ENCODE results near the gene OR2T27. TPM values are rescaled to one million over a fixed set of nuclear protein-coding genes. Genes with fewer than 3 reads are reported as not detected.

The OR2T27 gene
- total RNA-seq, 4 donors from 2014 or later: not detected

GRCh38 chr1:248696774-248697173 is 41.4 kb upstream of the OR2T27 start:
- H3K27ac ChIP-seq: no peak overlapping the region
- no peak overlapping the region for H3K4me3 ChIP-seq
- no peak for ATAC-seq
- peaks cover 0 to 11% (median 0%) of the 10 kb centered on the region in 3 donors for H3K4me1 ChIP-seq
- H3K27me3 ChIP-seq: peaks cover 5% of the 10 kb centered on the region
- peaks cover 0 to 6% (median 0%) of the 10 kb centered on the region in 3 donors for H3K9me3 ChIP-seq
- 77 to 100% methylated on average over 1 to 3 of the region's 3 CpGs for WGBS, 2 donors (ENCODE audit: low coverage in 1 of 2)
- TF ChIP-seq, protein P1, sequence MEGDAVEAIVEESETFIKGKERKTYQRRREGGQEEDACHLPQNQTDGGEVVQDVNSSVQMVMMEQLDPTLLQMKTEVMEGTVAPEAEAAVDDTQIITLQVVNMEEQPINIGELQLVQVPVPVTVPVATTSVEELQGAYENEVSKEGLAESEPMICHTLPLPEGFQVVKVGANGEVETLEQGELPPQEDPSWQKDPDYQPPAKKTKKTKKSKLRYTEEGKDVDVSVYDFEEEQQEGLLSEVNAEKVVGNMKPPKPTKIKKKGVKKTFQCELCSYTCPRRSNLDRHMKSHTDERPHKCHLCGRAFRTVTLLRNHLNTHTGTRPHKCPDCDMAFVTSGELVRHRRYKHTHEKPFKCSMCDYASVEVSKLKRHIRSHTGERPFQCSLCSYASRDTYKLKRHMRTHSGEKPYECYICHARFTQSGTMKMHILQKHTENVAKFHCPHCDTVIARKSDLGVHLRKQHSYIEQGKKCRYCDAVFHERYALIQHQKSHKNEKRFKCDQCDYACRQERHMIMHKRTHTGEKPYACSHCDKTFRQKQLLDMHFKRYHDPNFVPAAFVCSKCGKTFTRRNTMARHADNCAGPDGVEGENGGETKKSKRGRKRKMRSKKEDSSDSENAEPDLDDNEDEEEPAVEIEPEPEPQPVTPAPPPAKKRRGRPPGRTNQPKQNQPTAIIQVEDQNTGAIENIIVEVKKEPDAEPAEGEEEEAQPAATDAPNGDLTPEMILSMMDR (IDR thresholded peaks at IDR 0.05): no peak
- TF ChIP-seq POLR2AphosphoS5 (IDR thresholded peaks at IDR 0.05) (no peak), POLR2A (IDR thresholded peaks at IDR 0.05) (no peak), EP300 (IDR thresholded peaks at IDR 0.05) (no peak)
- no peaks in the 10 kb centered on the region for H3K36me3 ChIP-seq

DNA sequence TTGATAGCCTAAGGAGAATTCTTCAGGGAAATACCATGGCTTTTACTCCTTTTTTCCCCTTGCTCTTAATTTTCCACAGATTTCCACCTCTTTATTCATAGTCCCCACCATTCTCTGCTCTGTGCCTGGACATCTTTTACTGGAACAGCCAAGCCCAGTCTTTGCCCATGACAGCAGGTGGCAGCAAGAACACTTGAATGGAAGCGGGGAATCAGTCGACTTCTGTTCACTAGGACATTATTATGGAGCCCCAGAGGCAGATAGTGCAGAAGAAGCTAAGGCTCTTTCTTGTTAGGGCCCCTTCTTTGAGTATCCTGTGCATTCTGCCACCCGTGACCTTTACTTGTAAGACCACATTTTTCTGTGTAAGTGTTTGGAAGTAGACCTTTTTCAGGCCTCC is 40.9 kb upstream of the OR2T27 start:
- Histone ChIP-seq H3K27me3 (peaks cover 9% of the 10 kb centered on the region), H3K27ac (no peak overlapping the region), H3K4me1 (peaks cover 0 to 11% (median 0%) of the 10 kb centered on the region in 3 donors), H3K9me3 (peaks cover 0 to 10% (median 0%) of the 10 kb centered on the region in 3 donors), H3K36me3 (no peaks in the 10 kb centered on the region), H3K4me3 (no peak overlapping the region)
- ATAC-seq: no peak
- TF ChIP-seq POLR2AphosphoS5 (IDR thresholded peaks at IDR 0.05): no peak
- TF ChIP-seq, protein P1 (IDR thresholded peaks at IDR 0.05): no peak
- TF ChIP-seq EP300 (IDR thresholded peaks at IDR 0.05): no peak
- no peak for TF ChIP-seq POLR2A (IDR thresholded peaks at IDR 0.05)
- WGBS, 2 donors (ENCODE audit: low coverage in 1 of 2): 45 to 47% methylated on average over 2 to 3 of the region's 3 CpGs

- TF ChIP-seq POLR2AphosphoS5 (IDR thresholded peaks at IDR 0.05): no peak
- TF ChIP-seq, protein P1 (IDR thresholded peaks at IDR 0.05): no peak
- TF ChIP-seq POLR2A (IDR thresholded peaks at IDR 0.05): no peak
- no peak for TF ChIP-seq EP300 (IDR thresholded peaks at IDR 0.05)
- Histone ChIP-seq H3K9me3 (peaks cover 0 to 10% (median 0%) of the 10 kb centered on the region in 3 donors), H3K27ac (no peak overlapping the region), H3K4me3 (no peak overlapping the region), H3K27me3 (peaks cover 9% of the 10 kb centered on the region), H3K36me3 (no peaks in the 10 kb centered on the region), H3K4me1 (peaks cover 0 to 11% (median 0%) of the 10 kb centered on the region in 3 donors)
- WGBS, 2 donors (ENCODE audit: low coverage in 1 of 2): 76 to 84% methylated on average over 6 to 13 of the region's 13 CpGs
- ATAC-seq: peak; percentile 28
These were observed 40.3 kb upstream of the OR2T27 start for GRCh38 chr1:248695451-248696132.

DNA sequence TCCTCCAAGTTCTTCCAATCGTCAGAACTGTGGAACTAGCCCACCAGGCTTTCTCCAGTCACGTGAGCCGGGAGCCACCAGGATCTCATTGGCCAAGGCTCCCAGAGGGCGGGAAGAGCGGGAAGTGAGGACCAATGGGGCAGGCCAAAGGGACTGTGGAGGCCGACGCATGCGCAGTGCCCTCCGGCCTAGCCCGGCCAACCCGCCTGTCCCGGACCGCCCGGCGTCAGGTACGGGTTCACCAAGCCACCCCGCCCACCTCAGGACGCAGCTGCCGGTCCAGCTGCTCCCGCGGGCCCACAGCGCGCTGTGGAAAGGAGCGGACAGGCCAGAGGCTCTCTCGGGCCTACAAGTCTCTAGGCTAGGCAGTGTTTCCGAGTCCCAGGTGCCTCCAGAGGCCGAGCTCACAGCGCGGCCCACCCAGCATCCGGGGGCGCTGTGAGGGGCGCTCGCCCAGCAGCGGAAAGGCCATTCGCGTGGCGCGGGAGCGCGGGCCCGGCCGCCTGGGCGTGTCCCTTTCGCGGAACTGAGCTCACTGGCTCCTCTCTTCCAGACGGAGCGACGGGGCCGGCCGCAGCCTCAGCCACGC is 36.3 kb upstream of the OR2T27 start:
- Histone ChIP-seq H3K27ac (no peak overlapping the region), H3K36me3 (no peaks in the 10 kb centered on the region), H3K4me3 (no peak overlapping the region), H3K9me3 (peaks cover 0 to 22% (median 0%) of the 10 kb centered on the region in 3 donors), H3K4me1 (peaks cover 0 to 11% (median 0%) of the 10 kb centered on the region in 3 donors), H3K27me3 (peaks cover 9% of the 10 kb centered on the region)
- TF ChIP-seq POLR2A (IDR thresholded peaks at IDR 0.05): no peak
- 87% methylated on average over 6 of the region's 51 CpGs; no CpG with 5 or more reads in 1 of the 2 donors for WGBS, 2 donors (ENCODE audit: low coverage in 1 of 2)
- ATAC-seq: no peak

DNA sequence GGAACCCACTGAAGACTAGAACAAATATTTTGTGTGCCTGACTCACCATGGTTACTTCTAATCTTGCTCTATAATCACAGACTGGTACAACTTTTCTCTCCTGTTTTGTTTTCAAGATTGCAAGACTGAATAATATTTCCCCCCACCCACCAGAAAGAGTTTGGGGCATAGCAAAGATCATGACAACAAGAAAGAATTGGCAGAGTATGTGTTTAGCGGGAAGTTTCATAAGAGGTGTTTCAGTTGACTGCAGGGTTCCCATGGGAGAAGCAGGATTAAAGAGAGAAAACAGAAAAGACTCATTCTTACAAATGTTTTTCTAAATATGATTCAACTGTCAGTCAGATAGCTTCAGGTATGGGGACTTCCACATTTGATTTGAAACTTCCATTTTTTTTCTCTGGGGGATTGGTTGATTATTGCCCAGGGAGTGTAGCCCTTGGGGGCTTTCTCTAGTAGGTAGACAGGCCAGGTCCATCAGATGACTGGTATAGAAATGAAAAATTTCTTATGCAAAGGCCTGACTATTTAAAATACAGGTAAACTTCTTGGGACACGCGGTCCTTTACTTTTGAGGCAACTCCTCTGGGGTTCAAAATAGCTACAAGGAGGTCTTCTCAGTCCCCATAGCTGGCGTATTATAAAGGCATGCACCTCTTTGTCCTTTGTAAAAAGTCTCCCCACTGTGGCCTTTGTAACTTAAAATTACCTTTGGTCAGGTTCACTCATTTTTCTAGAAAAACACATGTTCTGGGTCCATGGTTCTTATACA is 33.4 kb upstream of the OR2T27 start:
- Histone ChIP-seq H3K4me1 (no peaks in the 10 kb centered on the region), H3K4me3 (no peak overlapping the region), H3K9me3 (peaks cover 0 to 22% (median 0%) of the 10 kb centered on the region in 3 donors), H3K36me3 (no peaks in the 10 kb centered on the region), H3K27ac (no peak overlapping the region), H3K27me3 (peaks cover 9% of the 10 kb centered on the region)
- WGBS, 2 donors (ENCODE audit: low coverage in 1 of 2): 92 to 97% methylated on average over 4 of the region's 4 CpGs
- ATAC-seq: no peak
- no peak for TF ChIP-seq POLR2A (IDR thresholded peaks at IDR 0.05)
- TF ChIP-seq, protein P1 (IDR thresholded peaks at IDR 0.05): no peak
- TF ChIP-seq EP300 (IDR thresholded peaks at IDR 0.05): no peak
- no peak for TF ChIP-seq POLR2AphosphoS5 (IDR thresholded peaks at IDR 0.05)

Measured in gastroesophageal sphincter (tissue), 4 donors.